ENCODE data around the gene RSPRY1.

The RSPRY1 gene

GRCh38 chr16:57146040-57146647 lies 40.0 kb upstream of the RSPRY1 start:
- H3K9me3 ChIP-seq (ENCODE audit: control insufficient read depth, low read length): no peaks in the 10 kb centered on the region
- H3K4me1 ChIP-seq (ENCODE audit: control insufficient read depth, insufficient read depth, low read length): peaks cover 7% of the 10 kb centered on the region
- no peak overlapping the region for H3K9ac ChIP-seq (ENCODE audit: low read length)
- H3K4me3 ChIP-seq (ENCODE audit: low read length): no peak overlapping the region
- DNase-seq (ENCODE audit: low read depth): no peak
- H3K36me3 ChIP-seq (ENCODE audit: control insufficient read depth, insufficient read depth, low read length, severe bottlenecking): peaks cover 7% of the 10 kb centered on the region
- H3K27me3 ChIP-seq (replicated peaks; ENCODE audit: control insufficient read depth, insufficient read depth, low read length): no peaks in the 10 kb centered on the region

- no peak for DNase-seq (ENCODE audit: low read depth)
- no peaks in the 10 kb centered on the region for H3K27me3 ChIP-seq (replicated peaks; ENCODE audit: control insufficient read depth, insufficient read depth, low read length)
- no peaks in the 10 kb centered on the region for H3K9me3 ChIP-seq (ENCODE audit: control insufficient read depth, low read length)
- peaks cover 7% of the 10 kb centered on the region for H3K4me1 ChIP-seq (ENCODE audit: control insufficient read depth, insufficient read depth, low read length)
- no peak overlapping the region for H3K9ac ChIP-seq (ENCODE audit: low read length)
- H3K36me3 ChIP-seq (ENCODE audit: control insufficient read depth, insufficient read depth, low read length, severe bottlenecking): peaks cover 10% of the 10 kb centered on the region
- H3K4me3 ChIP-seq (ENCODE audit: low read length): no peak overlapping the region
Measured at GRCh38 chr16:57146735-57147134, 39.4 kb upstream of the RSPRY1 start.

DNA sequence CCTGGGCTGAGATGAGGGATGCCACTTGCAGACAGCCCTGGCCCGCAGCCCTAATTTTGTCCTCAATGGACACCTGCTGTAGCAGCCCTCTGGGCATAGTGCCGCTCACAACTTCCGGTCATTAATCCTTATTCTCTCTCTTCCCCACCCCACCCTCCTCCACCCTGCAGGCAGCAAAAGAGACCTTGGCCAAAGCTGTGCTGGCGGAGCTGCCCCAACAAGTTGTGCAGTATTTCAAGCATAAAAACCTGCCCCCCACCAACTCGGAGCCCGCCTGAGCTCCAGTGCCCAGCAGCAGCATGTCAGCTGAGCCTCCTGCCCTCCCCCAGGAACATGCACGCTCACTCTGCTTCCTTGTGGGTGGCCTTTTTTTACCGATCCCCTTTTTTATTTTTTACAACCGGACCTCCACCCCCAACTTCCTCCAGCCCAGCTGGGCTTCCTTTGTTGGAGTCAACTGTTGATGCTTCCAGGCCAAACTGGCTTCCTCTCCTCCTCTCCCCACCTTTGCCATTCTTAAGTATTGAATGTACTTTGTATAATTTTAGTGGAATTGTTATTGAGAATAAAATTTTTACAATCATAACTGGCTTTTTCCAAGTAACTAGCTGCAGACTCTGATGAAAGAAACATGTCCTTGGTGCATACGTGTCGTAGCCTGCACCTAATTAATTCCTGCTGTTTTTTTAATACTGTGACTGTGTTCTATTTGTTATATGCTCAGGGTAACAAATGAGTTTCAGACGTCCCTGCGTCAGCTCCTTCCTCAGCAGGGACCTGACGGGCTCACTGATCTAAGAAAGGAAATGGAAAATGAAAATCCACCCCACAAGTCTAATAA lies 38.5 kb upstream of the RSPRY1 start:
- Histone ChIP-seq H3K4me1 (ENCODE audit: control insufficient read depth, insufficient read depth, low read length) (peaks cover 7% of the 10 kb centered on the region), H3K9me3 (ENCODE audit: control insufficient read depth, low read length) (no peaks in the 10 kb centered on the region), H3K36me3 (ENCODE audit: control insufficient read depth, insufficient read depth, low read length, severe bottlenecking) (peaks cover 18% of the 10 kb centered on the region), H3K27me3 (replicated peaks; ENCODE audit: control insufficient read depth, insufficient read depth, low read length) (no peaks in the 10 kb centered on the region), H3K4me3 (ENCODE audit: low read length) (no peak overlapping the region), H3K9ac (ENCODE audit: low read length) (no peak overlapping the region)
- no peak for DNase-seq (ENCODE audit: low read depth)

DNA sequence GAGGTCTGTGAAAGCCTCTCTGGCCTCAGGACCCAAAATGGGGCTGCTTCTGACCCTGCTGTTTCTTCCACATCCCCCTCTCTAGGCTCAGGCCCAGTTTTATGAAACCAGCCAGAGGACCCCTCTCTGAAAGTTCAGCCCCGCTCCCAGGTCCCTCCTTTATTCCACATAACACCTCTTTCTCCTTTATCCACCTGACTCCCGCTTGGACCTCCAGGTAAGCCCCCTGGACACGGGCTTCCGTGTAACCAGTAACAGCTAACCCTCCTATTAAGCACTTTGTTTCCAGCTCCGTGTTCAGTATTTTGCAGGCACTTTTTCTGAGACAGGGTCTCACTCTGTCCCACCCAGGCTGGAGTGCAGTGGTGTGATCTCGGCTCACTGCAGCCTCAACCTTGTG lies 37.6 kb upstream of the RSPRY1 start:
- Histone ChIP-seq H3K36me3 (ENCODE audit: control insufficient read depth, insufficient read depth, low read length, severe bottlenecking) (peaks cover 27% of the 10 kb centered on the region), H3K27me3 (replicated peaks; ENCODE audit: control insufficient read depth, insufficient read depth, low read length) (no peaks in the 10 kb centered on the region)

DNA sequence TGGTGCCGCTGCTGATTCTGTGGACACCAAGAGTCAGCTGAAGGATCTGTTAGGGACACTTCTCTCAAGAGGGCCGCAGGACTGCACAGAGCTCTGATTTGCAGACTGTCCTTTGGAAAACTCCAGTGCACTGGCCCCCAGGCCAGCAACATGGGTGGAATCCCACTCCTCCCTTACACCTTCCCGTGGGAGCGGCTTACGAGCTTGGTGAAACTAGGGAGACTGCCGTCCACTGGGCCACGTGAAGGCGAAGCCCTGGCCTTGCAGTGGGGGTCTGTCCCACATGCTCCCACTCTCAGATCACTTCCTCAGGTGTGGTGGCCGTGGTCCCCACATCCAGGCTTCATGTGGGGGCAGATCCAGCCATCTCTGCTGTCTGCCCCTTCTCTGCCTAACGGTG lies 36.7 kb upstream of the RSPRY1 start:
- Histone ChIP-seq H3K4me1 (ENCODE audit: control insufficient read depth, insufficient read depth, low read length) (peaks cover 7% of the 10 kb centered on the region), H3K36me3 (ENCODE audit: control insufficient read depth, insufficient read depth, low read length, severe bottlenecking) (peaks cover 36% of the 10 kb centered on the region), H3K4me3 (ENCODE audit: low read length) (no peak overlapping the region), H3K27me3 (replicated peaks; ENCODE audit: control insufficient read depth, insufficient read depth, low read length) (no peaks in the 10 kb centered on the region), H3K9me3 (ENCODE audit: control insufficient read depth, low read length) (no peaks in the 10 kb centered on the region), H3K9ac (ENCODE audit: low read length) (no peak overlapping the region)
- no peak for DNase-seq (ENCODE audit: low read depth)

More for the DNA sequence above, 37.6 kb upstream of the RSPRY1 start:
- Histone ChIP-seq H3K9me3 (ENCODE audit: control insufficient read depth, low read length) (no peaks in the 10 kb centered on the region), H3K4me3 (ENCODE audit: low read length) (no peak overlapping the region), H3K4me1 (ENCODE audit: control insufficient read depth, insufficient read depth, low read length) (peaks cover 7% of the 10 kb centered on the region), H3K9ac (ENCODE audit: low read length) (no peak overlapping the region)
- no peak for DNase-seq (ENCODE audit: low read depth)

DNA sequence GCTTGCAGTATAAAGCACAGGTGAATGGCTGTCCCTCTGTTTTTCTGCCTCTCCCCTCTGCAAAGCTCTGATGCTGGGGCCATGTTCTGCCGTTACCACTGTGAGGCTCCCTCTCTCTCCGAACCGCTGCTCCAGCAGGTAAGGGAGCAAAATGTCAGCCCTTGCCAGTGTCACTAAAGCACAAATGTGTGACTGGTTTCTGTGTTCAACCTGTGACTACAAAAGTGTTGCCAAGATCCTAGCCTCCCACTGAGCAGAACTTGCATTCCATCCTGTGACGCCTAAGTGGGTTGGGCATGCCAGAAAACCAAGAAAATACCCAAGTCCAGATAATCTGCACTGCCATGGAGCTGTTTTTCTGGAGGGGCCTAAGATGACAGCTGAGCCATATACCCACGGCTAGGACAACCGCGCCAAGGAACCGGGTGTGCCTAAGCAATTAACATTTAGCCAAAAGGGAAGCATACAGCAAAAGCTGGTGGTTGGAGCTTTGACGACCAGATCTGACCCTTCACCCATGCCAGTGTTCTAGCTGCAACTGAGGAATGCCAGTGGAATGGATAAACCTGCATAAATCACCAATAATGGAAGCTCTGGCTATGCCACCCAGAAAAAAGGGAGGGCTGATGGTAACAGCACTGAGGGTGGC lies 35.3 kb upstream of the RSPRY1 start:
- Histone ChIP-seq H3K36me3 (ENCODE audit: control insufficient read depth, insufficient read depth, low read length, severe bottlenecking) (peaks cover 49% of the 10 kb centered on the region), H3K9ac (ENCODE audit: low read length) (no peak overlapping the region), H3K4me3 (ENCODE audit: low read length) (no peak overlapping the region), H3K9me3 (ENCODE audit: control insufficient read depth, low read length) (no peaks in the 10 kb centered on the region), H3K27me3 (replicated peaks; ENCODE audit: control insufficient read depth, insufficient read depth, low read length) (no peaks in the 10 kb centered on the region), H3K4me1 (ENCODE audit: control insufficient read depth, insufficient read depth, low read length) (peaks cover 7% of the 10 kb centered on the region)
- DNase-seq (ENCODE audit: low read depth): peak; percentile 16

- DNase-seq (ENCODE audit: low read depth): no peak
- no peaks in the 10 kb centered on the region for H3K9me3 ChIP-seq (ENCODE audit: control insufficient read depth, low read length)
- no peak overlapping the region for H3K4me3 ChIP-seq (ENCODE audit: low read length)
- H3K36me3 ChIP-seq (ENCODE audit: control insufficient read depth, insufficient read depth, low read length, severe bottlenecking): peaks cover 55% of the 10 kb centered on the region
- H3K9ac ChIP-seq (ENCODE audit: low read length): no peak overlapping the region
- H3K27me3 ChIP-seq (replicated peaks; ENCODE audit: control insufficient read depth, insufficient read depth, low read length): no peaks in the 10 kb centered on the region
- H3K4me1 ChIP-seq (ENCODE audit: control insufficient read depth, insufficient read depth, low read length): peaks cover 7% of the 10 kb centered on the region
Measured at GRCh38 chr16:57151369-57151768, 34.8 kb upstream of the RSPRY1 start.

- no peak overlapping the region for H3K9ac ChIP-seq (ENCODE audit: low read length)
- H3K9me3 ChIP-seq (ENCODE audit: control insufficient read depth, low read length): no peaks in the 10 kb centered on the region
- peaks cover 6% of the 10 kb centered on the region for H3K4me1 ChIP-seq (ENCODE audit: control insufficient read depth, insufficient read depth, low read length)
- H3K36me3 ChIP-seq (ENCODE audit: control insufficient read depth, insufficient read depth, low read length, severe bottlenecking): peaks cover 62% of the 10 kb centered on the region
- H3K27me3 ChIP-seq (replicated peaks; ENCODE audit: control insufficient read depth, insufficient read depth, low read length): no peaks in the 10 kb centered on the region
- H3K4me3 ChIP-seq (ENCODE audit: low read length): no peak overlapping the region
- DNase-seq (ENCODE audit: low read depth): no peak
Measured at GRCh38 chr16:57152096-57153093, 33.7 kb upstream of the RSPRY1 start.

GRCh38 chr16:57153841-57154240 lies 32.3 kb upstream of the RSPRY1 start:
- no peaks in the 10 kb centered on the region for H3K27me3 ChIP-seq (replicated peaks; ENCODE audit: control insufficient read depth, insufficient read depth, low read length)
- no peaks in the 10 kb centered on the region for H3K9me3 ChIP-seq (ENCODE audit: control insufficient read depth, low read length)
- no peak for DNase-seq (ENCODE audit: low read depth)
- H3K4me3 ChIP-seq (ENCODE audit: low read length): no peak overlapping the region
- H3K36me3 ChIP-seq (ENCODE audit: control insufficient read depth, insufficient read depth, low read length, severe bottlenecking): peaks cover 72% of the 10 kb centered on the region
- H3K9ac ChIP-seq (ENCODE audit: low read length): no peak overlapping the region
- H3K4me1 ChIP-seq (ENCODE audit: control insufficient read depth, insufficient read depth, low read length): no peaks in the 10 kb centered on the region

DNA sequence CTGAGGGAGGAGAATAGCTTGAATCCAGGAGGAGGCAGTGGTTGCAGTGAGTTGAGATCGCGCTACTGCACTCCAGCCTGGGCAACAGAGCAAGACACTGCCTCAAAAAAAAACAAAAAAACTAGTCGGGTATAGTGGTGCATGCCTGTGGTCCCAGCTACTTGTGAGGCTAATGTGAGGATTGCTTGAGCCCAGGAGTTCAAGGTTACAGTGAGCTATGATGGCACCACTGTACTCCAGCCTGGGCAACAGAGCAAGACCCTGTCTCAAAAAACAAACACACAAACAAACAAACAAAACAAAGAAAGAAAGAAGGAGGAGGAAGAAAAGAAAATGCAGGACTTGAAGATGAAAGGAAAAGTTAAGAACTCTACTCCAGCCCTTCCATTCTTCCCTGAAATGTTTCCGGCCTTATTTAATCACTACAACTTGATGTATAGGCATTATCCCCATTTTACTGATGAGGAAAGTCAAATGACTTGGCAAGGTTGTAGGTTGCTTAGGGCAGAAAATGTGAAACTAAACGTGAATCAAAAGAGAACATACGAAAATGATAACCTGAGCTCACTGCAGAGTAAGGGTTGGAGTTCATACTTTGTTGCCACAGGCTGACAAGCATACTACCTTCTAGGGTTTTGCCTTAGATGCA lies 30.3 kb upstream of the RSPRY1 start:
- Histone ChIP-seq H3K4me3 (ENCODE audit: low read length) (no peak overlapping the region), H3K27me3 (replicated peaks; ENCODE audit: control insufficient read depth, insufficient read depth, low read length) (no peaks in the 10 kb centered on the region), H3K9ac (ENCODE audit: low read length) (no peak overlapping the region), H3K4me1 (ENCODE audit: control insufficient read depth, insufficient read depth, low read length) (no peaks in the 10 kb centered on the region), H3K9me3 (ENCODE audit: control insufficient read depth, low read length) (no peaks in the 10 kb centered on the region), H3K36me3 (ENCODE audit: control insufficient read depth, insufficient read depth, low read length, severe bottlenecking) (peaks cover 77% of the 10 kb centered on the region)
- DNase-seq (ENCODE audit: low read depth): no peak

Data from adipocyte (in vitro differentiated cells).